Measurements from ENCODE around the gene PPP1R12B. TPM values are rescaled to one million over a fixed set of nuclear protein-coding genes. Genes with fewer than 3 reads are reported as not detected.
"Not testable (repeated sequence)": the region's sequence is repeated elsewhere in the genome, so short reads cannot be mapped to it uniquely, and the experiment has no call there.

The PPP1R12B gene
- total RNA-seq, 4 donors from 2014 or later: 20.6 to 120 (median 36.9) TPM

DNA sequence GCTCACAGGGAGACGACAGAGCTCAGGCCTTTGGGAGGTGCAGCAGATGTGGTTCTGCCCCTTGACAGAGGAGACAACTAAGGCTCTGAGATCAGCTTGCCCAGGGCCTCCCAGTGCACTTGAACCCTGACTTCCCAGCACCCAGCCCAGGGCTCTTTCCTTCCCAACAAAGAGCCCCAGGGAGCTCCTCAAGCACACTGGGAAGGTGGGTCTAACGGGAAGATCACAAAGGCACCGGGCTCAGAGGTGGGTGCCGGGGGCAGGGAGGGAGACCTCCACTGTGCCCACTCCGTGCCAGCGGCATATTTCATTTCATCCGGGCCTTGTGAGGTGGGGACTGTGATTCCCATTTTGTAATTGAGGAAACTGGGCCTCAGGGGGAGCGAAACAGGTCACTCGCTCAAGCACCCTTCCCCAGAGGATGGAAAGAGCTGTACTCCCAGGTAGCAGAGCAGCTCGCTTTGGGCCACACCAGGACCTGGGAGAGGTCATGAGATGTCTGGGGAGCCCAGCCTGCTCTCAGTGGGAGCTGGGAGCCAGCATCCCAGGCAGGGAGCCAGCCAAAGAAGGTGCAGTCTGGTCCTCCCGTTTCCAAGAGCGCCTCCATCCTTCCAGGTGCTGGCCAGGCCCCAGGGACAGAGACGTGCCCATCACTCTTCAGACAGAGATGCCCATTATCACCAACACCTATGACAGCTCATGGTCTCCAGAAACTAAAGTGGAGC lies 279.5 kb downstream of the PPP1R12B start:
- intact Hi-C loops (cut with DNase I): no loop called here
- H3K36me3 ChIP-seq: no peaks in the 10 kb centered on the region
- DNase-seq: no peak
- H3K27me3 ChIP-seq: peaks cover 0 to 57% (median 0%) of the 10 kb centered on the region in 4 donors
- TF ChIP-seq, protein P1, sequence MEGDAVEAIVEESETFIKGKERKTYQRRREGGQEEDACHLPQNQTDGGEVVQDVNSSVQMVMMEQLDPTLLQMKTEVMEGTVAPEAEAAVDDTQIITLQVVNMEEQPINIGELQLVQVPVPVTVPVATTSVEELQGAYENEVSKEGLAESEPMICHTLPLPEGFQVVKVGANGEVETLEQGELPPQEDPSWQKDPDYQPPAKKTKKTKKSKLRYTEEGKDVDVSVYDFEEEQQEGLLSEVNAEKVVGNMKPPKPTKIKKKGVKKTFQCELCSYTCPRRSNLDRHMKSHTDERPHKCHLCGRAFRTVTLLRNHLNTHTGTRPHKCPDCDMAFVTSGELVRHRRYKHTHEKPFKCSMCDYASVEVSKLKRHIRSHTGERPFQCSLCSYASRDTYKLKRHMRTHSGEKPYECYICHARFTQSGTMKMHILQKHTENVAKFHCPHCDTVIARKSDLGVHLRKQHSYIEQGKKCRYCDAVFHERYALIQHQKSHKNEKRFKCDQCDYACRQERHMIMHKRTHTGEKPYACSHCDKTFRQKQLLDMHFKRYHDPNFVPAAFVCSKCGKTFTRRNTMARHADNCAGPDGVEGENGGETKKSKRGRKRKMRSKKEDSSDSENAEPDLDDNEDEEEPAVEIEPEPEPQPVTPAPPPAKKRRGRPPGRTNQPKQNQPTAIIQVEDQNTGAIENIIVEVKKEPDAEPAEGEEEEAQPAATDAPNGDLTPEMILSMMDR (IDR thresholded peaks at IDR 0.05): no peak
- TF ChIP-seq POLR2A (IDR thresholded peaks at IDR 0.05): no peak
- H3K4me3 ChIP-seq: no peak overlapping the region
- 89 to 94% methylated on average over 1 to 2 of the region's 13 CpGs for WGBS, 2 donors
- H3K4me1 ChIP-seq: peaks cover 0 to 19% (median 5%) of the 10 kb centered on the region in 3 donors
- H3K27ac ChIP-seq: no peak overlapping the region
- no peaks in the 10 kb centered on the region for H3K9me3 ChIP-seq

DNA sequence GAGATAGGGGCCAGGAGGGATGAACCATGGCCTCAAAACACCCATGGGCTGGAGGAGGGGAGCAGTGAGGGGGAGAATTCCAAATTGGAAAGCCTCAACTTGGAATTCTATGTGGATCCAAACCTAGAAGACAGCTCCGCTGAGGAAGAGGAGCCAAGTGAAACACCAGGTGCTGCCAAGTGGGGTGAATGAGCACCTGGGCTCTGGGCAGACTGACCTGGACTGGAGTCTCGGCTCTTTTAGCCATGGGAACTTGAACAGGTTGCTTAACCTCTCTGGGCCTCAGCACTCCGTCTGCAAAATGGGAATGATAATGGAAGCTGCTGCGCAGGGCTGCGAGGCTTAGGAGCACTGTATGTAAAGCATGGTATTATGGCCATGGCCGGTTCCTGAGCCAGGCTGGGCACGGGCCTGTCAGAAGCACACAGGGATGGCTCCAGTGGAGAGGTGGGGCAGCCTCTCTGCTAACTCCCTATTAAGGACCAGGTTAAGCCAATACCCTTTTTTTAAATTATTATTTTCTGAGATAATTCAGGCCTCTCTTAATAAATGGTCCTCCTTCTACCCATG lies 280.2 kb downstream of the PPP1R12B start:
- H3K36me3 ChIP-seq: no peaks in the 10 kb centered on the region
- intact Hi-C loops (cut with DNase I): no loop called here
- H3K27ac ChIP-seq: no peak overlapping the region
- WGBS, 2 donors: 78 to 85% methylated on average over 5 of the region's 7 CpGs
- no peak overlapping the region for H3K4me3 ChIP-seq
- TF ChIP-seq, protein P1 (IDR thresholded peaks at IDR 0.05): no peak
- no peak for TF ChIP-seq POLR2A (IDR thresholded peaks at IDR 0.05)
- peaks cover 0 to 13% (median 0%) of the 10 kb centered on the region in 3 donors for H3K4me1 ChIP-seq
- H3K9me3 ChIP-seq: no peaks in the 10 kb centered on the region
- DNase-seq: no peak
- H3K27me3 ChIP-seq: peaks cover 0 to 57% (median 0%) of the 10 kb centered on the region in 4 donors

GRCh38 chr1:202629257-202629811 lies 280.8 kb downstream of the PPP1R12B start:
- H3K4me3 ChIP-seq; DNase-seq; intact Hi-C loops (cut with DNase I); H3K36me3 ChIP-seq; H3K27ac ChIP-seq; H3K9me3 ChIP-seq: not testable (repeated sequence)
- 60% methylated on average over 1 of the region's 2 CpGs; no CpG with 5 or more reads in 1 of the 2 donors for WGBS, 2 donors
- H3K4me1 ChIP-seq: peaks cover 0 to 13% (median 0%) of the 10 kb centered on the region in 3 donors
- peaks cover 0 to 57% (median 0%) of the 10 kb centered on the region in 4 donors for H3K27me3 ChIP-seq

DNA sequence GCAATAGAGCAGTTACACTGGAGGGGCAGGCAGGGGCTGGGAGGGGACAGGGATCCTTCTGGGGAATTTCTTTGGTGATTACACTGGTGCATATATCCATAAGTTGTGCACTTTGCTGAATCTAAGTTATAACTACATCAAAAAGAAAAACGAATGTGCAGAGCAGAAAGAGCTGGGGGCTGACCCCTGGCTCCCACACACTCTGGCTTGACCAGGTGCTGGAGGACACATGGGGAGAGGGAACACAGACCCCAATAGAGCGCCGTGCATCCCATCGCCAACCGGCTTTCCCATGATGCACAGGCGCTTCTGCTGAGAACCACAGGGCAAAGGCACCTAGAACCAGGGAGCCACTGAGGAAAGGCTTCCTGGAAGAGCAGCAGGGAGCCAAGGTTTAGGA lies 281.6 kb downstream of the PPP1R12B start:
- H3K27me3 ChIP-seq: peaks cover 0 to 61% (median 0%) of the 10 kb centered on the region in 4 donors
- 73 to 88% methylated on average over 6 of the region's 6 CpGs for WGBS, 2 donors
- H3K9me3 ChIP-seq; intact Hi-C loops (cut with DNase I); H3K27ac ChIP-seq; H3K4me3 ChIP-seq; H3K36me3 ChIP-seq; DNase-seq: not testable (repeated sequence)
- H3K4me1 ChIP-seq: peaks cover 0 to 12% (median 0%) of the 10 kb centered on the region in 3 donors

DNA sequence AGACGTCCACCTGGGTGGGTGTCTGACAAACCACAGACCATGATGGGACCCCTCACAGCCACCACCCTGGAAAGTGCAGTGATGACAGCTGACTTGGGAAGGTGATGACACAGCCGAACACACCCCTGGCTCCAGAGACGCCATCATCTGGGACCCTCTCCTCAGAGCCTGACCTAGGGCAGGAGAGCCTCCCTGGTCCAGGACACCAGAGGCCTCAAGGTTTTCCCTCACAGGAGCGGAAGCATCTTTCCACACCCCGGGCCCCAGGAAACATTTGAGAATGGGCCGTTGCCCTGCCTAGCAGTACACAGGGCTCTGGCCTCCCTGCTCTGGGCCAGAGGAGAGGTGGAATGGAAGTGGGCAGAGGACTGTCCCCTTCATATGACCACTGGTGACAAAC lies 282.0 kb downstream of the PPP1R12B start:
- H3K36me3 ChIP-seq: no peaks in the 10 kb centered on the region
- H3K4me3 ChIP-seq: no peak overlapping the region
- 56% methylated on average over 2 of the region's 6 CpGs; no CpG with 5 or more reads in 1 of the 2 donors for WGBS, 2 donors
- no peaks in the 10 kb centered on the region for H3K9me3 ChIP-seq
- no peak for TF ChIP-seq POLR2A (IDR thresholded peaks at IDR 0.05)
- TF ChIP-seq, protein P1 (IDR thresholded peaks at IDR 0.05): no peak
- H3K4me1 ChIP-seq: peaks cover 0 to 8% (median 0%) of the 10 kb centered on the region in 3 donors
- H3K27ac ChIP-seq: no peak overlapping the region
- peaks cover 0 to 63% (median 0%) of the 10 kb centered on the region in 4 donors for H3K27me3 ChIP-seq
- DNase-seq: no peak
- intact Hi-C loops (cut with DNase I): no loop called here
